Head of caudate nucleus (tissue), 42 donors: ENCODE results near the gene PRR20E.
A peak's percentile ranks its signal among the peaks of the same experiment; 100 is the strongest.
"Not testable (repeated sequence)": the region's sequence is repeated elsewhere in the genome, so short reads cannot be mapped to it uniquely, and the experiment has no call there.

Source experiments
- DNase-seq, 42 donors: peaks; one replicate each; pipeline versions ENCODE4 v3.0.0 to v3.0.0-alpha.2; 2020 to 2021; ENCODE audit warnings: mixed read lengths in 7 of 42
- intact Hi-C: fragments of 100-400 bp; cut with DNase I; formaldehyde crosslinking; loops from one replicate; pipeline ENCODE4 v1.15.0; 2022

PRR20E gene

DNA sequence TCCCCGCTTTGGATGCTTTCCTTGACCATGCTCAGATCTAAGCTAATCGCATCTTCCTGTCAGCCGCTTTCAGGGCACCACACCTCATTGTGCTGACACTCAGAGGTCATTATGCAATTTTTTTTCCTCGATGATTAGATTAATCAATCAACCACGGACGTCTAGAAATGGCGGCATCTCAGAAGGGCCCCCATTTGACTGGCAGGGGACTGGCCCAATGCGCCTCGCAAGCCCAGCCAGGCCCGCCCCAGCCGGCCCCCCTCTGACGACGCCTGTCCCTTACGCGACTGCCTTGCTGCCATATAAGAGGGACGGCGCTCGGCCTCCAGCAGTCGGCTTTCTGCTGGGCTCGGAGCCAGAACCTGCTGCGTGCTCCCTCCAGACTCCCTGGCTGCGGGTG is at the start of gene PRR20E:
TSS of gene PRR20E (plus strand) at position 301 of the 400 bp plus-strand sequence. CDS start 387 bp downstream, outside the sequence.
- DNase-seq, intact Hi-C loops: not testable (repeated sequence)

- intact Hi-C loops: no loop called here
- DNase-seq: peak in 5 of 42 donors; percentile 1 to 52 (median 3)
Observed at GRCh38 chr13:57123681-57124080, 43.3 kb upstream of the PRR20E start.

- intact Hi-C loops: no loop called here
Observed at GRCh38 chr13:57128909-57129308, 38.1 kb upstream of the PRR20E start.

DNA sequence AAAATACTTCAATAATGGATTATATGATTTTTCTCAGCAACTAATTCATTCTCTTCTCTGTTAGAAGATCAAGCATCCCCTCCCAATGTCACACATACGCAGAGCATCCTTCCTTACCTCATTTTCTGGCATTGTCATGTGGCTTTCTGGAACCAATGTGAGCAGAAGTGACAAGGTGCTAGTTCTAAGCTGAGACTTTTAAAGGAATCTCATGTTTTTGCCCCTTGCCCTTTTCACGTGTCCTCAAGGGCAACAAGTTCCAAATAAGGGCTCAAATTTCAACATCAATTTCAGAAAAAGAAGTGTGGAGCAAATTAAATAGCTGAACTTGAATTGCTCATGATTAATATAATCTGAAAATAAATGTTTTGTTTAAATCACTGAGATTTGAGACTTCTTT is 30.9 kb upstream of the PRR20E start:
- intact Hi-C loops: no loop called here
- DNase-seq: no peak

More at GRCh38 chr13:57128909-57129308, 38.1 kb upstream of the PRR20E start:
- DNase-seq: no peak

GRCh38 chr13:57137585-57137984 is 29.4 kb upstream of the PRR20E start:
- DNase-seq: no peak
- intact Hi-C loops: no loop called here

DNA sequence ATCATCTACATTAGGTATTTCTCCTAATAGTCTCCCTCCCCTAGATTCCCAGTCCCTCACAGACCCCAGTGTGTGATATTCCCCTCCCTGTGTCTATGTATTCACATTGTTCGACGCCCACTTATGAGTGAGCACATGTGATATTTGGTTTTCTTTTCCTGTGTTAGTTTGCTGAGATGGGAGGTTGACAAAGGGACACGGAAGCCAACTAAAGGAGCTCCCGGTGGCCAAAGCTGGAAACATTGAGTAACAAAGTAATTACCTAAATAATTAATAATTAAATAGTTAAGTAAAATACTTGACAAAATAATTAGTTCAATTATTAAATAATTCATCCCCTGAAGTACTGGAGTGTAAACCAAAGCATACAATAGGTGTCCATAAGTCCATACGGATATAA is 28.0 kb upstream of the PRR20E start:
- peak in 4 of 42 donors; percentile 8 to 64 (median 20) for DNase-seq
- intact Hi-C loops: no loop called here

- DNase-seq, intact Hi-C loops: not testable (repeated sequence)
Observed at GRCh38 chr13:57139781-57140180, 27.2 kb upstream of the PRR20E start.

GRCh38 chr13:57140235-57140968 is 26.6 kb upstream of the PRR20E start, which contains the start of gene PRR20A:
Gene PRR20A, plus strand, starts transcription at chr13:57140918. Its CDS starts 387 bp downstream, at chr13:57141305.
- intact Hi-C loops, DNase-seq: not testable (repeated sequence)

DNA sequence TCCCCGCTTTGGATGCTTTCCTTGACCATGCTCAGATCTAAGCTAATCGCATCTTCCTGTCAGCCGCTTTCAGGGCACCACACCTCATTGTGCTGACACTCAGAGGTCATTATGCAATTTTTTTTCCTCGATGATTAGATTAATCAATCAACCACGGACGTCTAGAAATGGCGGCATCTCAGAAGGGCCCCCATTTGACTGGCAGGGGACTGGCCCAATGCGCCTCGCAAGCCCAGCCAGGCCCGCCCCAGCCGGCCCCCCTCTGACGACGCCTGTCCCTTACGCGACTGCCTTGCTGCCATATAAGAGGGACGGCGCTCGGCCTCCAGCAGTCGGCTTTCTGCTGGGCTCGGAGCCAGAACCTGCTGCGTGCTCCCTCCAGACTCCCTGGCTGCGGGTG is 19.8 kb upstream of the PRR20E start, which contains the start of gene PRR20B:
TSS of gene PRR20B (plus strand) at position 301 of the 400 bp plus-strand sequence. CDS start 387 bp downstream, outside the sequence.
- intact Hi-C loops, DNase-seq: not testable (repeated sequence)

GRCh38 chr13:57148106-57148505 is 18.9 kb upstream of the PRR20E start:
- intact Hi-C loops: not testable (repeated sequence)
- DNase-seq: peak in 6 of 42 donors; percentile 0 to 27 (median 8)

- DNase-seq, intact Hi-C loops: not testable (repeated sequence)
Observed at GRCh38 chr13:57153761-57154160, 13.2 kb upstream of the PRR20E start, which contains the start of gene PRR20C. Gene PRR20C, plus strand, starts transcription at chr13:57154061. Its CDS starts 387 bp downstream, at chr13:57154448.

- DNase-seq, intact Hi-C loops: not testable (repeated sequence)
Observed at GRCh38 chr13:57160332-57160731, 6.7 kb upstream of the PRR20E start, which contains the start of gene PRR20D. Gene PRR20D, plus strand, starts transcription at chr13:57160632. Its CDS starts 387 bp downstream, at chr13:57161019.

DNA sequence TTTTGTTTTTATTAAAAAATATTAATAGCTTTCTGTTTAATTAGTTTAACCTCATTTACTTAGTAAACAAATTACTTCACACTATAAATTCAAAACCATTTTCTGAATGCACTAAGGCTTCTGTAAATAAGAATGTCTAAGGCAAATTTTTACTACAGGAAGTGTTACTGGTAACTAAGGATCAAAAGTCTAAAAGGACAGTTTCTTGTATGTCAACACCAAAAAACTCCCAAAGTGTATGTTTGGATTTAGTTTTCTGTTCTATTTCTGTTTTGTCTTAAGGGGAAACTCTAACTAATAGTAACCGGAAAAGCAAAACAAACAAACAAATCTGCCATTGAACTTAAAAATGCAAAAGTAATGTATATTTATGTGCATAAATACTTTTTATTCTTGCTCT is 24.7 kb downstream of the PRR20E start:
- intact Hi-C loops: no loop called here
- DNase-seq: no peak

DNA sequence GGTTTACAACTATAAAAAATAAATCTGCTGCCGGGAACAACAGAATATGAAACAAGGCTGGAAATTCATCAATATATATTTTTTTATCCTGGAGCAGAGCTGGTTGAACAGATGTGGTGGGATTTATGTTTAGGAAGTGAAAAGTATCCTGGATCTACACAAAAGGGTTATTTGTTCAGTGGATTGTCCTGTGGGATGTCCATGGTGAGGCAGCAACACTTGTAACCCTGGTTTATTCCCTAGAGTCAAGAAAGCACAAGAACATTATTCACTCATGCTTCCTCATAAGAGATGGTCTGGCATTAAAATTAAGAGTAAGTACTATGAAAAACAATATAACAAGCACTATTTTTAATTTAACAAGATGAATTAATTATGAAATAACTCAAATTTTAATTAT is 46.0 kb downstream of the PRR20E start:
- intact Hi-C loops: no loop called here

More for the DNA sequence above, 46.0 kb downstream of the PRR20E start:
- no peak for DNase-seq
